K562 (cell line): Measurements from ENCODE around the gene UBTD1. TPM values are rescaled to one million over a fixed set of nuclear protein-coding genes. Genes with fewer than 3 reads are reported as not detected.

Experiments
- ATAC-seq: fragments of 200-7000 bp; cut with Tn5 transposase; 3 replicates; pipeline ENCODE4 v1.9.1; 2020; ENCODE audit warnings: moderate library complexity
- BruUV-seq: library from RNA; stranded (reverse); fragments of 400-500 nt; replicated peaks from 2 replicates; lab custom pipeline; 2021; lab: Mats Ljungman, UMichigan
- CTCF ChIA-PET: fragments of 300-600 bp; formaldehyde crosslinking; extraction: SDS; loops from one replicate; lab custom pipeline; 2021; ENCODE audit warnings: low intra/inter-chr PET ratio; lab: Yijun Ruan, JAX
- POLR2A ChIA-PET: fragments of 300-600, 350-650 bp; sonication (Branson Sonifier 250); formaldehyde crosslinking; extraction: SDS; loops from one replicate; lab custom pipeline; 2021; ENCODE audit warnings: antibody characterized with exemption, inconsistent platforms; lab: Yijun Ruan, JAX
- DNase-seq, 4 experiments: peaks; one replicate each; pipeline versions ENCODE4 v3.0.0 to v3.0.0-alpha.2; 2011 to 2018; ENCODE audit warnings: low spot score in 3 of 4, mixed read lengths in 3 of 4; ENCODE audit errors: extremely low read depth in 1 of 4
- FAIRE-seq: peaks from 2 replicates; lab custom pipeline; 2011; peaks lifted over from hg19 to GRCh38; lab: Jason Lieb, UNC
- H2AFZ ChIP-seq: 2 replicates; pipeline ENCODE4 v1.6.0; 2011; ENCODE audit warnings: low read depth, low read length, control low read depth, inconsistent platforms
- H3K27ac ChIP-seq: fragments of 200-600 bp; 3 replicates; pipeline ENCODE4 v1.8.0; 2011; ENCODE audit warnings: low read depth, mild to moderate bottlenecking, control low read depth, inconsistent platforms, low read length, moderate library complexity, mixed read lengths; ENCODE audit errors: extremely low read depth
- H3K27me3 ChIP-seq, 2 experiments: fragments of 300-600 bp in 1 of 2; 2 replicates in 1 of 2; 3 replicates in 1 of 2; pipeline versions ENCODE4 v1.6.0 to v1.8.0; 2011; ENCODE audit warnings: inconsistent platforms in 2 of 2, low read length in 2 of 2, mild to moderate bottlenecking in 1 of 2, mixed read lengths in 1 of 2, moderate library complexity in 1 of 2; ENCODE audit not compliant: control insufficient read depth in 2 of 2, insufficient read depth in 2 of 2
- H3K36me3 ChIP-seq: fragments of 300-600 bp; 3 replicates; pipeline ENCODE4 v1.8.0; 2011; ENCODE audit warnings: mild to moderate bottlenecking, low read length, inconsistent platforms; ENCODE audit not compliant: control insufficient read depth, insufficient read depth
- H3K4me1 ChIP-seq, 2 experiments: fragments of 200-600 bp in 1 of 2; replicated peaks in 1 of 2; 2 replicates in 1 of 2; 3 replicates in 1 of 2; pipeline versions ENCODE4 v1.5.1 to v1.8.0; 2011; ENCODE audit warnings: inconsistent platforms in 2 of 2, low read length in 2 of 2, mild to moderate bottlenecking in 1 of 2, mixed read lengths in 1 of 2, moderate library complexity in 1 of 2; ENCODE audit not compliant: control insufficient read depth in 2 of 2, insufficient read depth in 2 of 2
- H3K4me2 ChIP-seq: 2 replicates; pipeline ENCODE4 v1.6.1; 2011; ENCODE audit warnings: low read length, control low read depth, inconsistent platforms, mixed read lengths; ENCODE audit not compliant: insufficient read depth
- H3K4me3 ChIP-seq: fragments of 200-600 bp; sonication (generic), shearing (Covaris generic); 2 replicates; pipeline ENCODE4 v1.5.1; 2016; ENCODE audit warnings: control low read depth, inconsistent platforms
- H3K79me2 ChIP-seq: fragments of 200-600 bp; 3 replicates; pipeline ENCODE4 v1.8.0; 2011; ENCODE audit warnings: low read length, inconsistent platforms; ENCODE audit not compliant: control insufficient read depth, insufficient read depth
- H3K9ac ChIP-seq, 2 experiments: 2 replicates each; pipeline versions ENCODE4 v1.6.0 to v1.6.1; 2011; ENCODE audit warnings: low read depth in 2 of 2, low read length in 2 of 2, control low read depth in 1 of 2, inconsistent platforms in 1 of 2, mild to moderate bottlenecking in 1 of 2, mixed read lengths in 1 of 2; ENCODE audit not compliant: insufficient read depth in 1 of 2
- H3K9me1 ChIP-seq: one replicate; pipeline ENCODE4 v1.6.0; 2011; ENCODE audit warnings: inconsistent platforms, mild to moderate bottlenecking, low read length, moderate library complexity; ENCODE audit not compliant: control insufficient read depth, insufficient read depth
- H3K9me3 ChIP-seq: replicated peaks from 2 replicates; pipeline ENCODE4 v1.5.1; 2011; ENCODE audit warnings: low read depth, low read length, inconsistent platforms; ENCODE audit not compliant: control insufficient read depth, insufficient read depth
- H4K20me1 ChIP-seq: replicated peaks from 2 replicates; pipeline ENCODE4 v1.6.1; 2011; ENCODE audit warnings: low read length, inconsistent platforms, mixed read lengths; ENCODE audit not compliant: control insufficient read depth, insufficient read depth
- CBFA2T2 ChIP-seq: fragments of 450-650 bp; conservative IDR thresholded peaks from 2 replicates; pipeline ENCODE4 v1.6.1; 2017; ENCODE audit warnings: mild to moderate bottlenecking
- CCAR2 ChIP-seq: fragments of 200-400 bp; formaldehyde crosslinking; IDR thresholded peaks from 2 replicates; pipeline ENCODE4 v1.6.1; 2017; ENCODE audit warnings: mild to moderate bottlenecking, low read depth, low read length
- ETS2 ChIP-seq: IDR thresholded peaks from 2 replicates; pipeline ENCODE4 v1.6.1; 2016; ENCODE audit warnings: borderline replicate concordance, missing genetic modification characterization, mild to moderate bottlenecking, moderate library complexity, missing compliant biosample characterization; ENCODE audit not compliant: poor library complexity, severe bottlenecking
- HDAC1 ChIP-seq, 2 experiments: fragments of 450-650 bp; IDR thresholded peaks; 2 replicates each; pipeline ENCODE4 v1.6.1; 2016 to 2017; ENCODE audit warnings: inconsistent platforms in 1 of 2, mild to moderate bottlenecking in 1 of 2, moderate library complexity in 1 of 2
- HNRNPH1 ChIP-seq: fragments of 200-400 bp; formaldehyde crosslinking; optimal IDR thresholded peaks from 2 replicates; pipeline ENCODE3; 2017; ENCODE audit warnings: low read depth, mild to moderate bottlenecking, low read length, moderate library complexity
- MCM7 ChIP-seq, 2 experiments: fragments of 450-650 bp; IDR thresholded peaks; 2 replicates each; pipeline ENCODE4 v1.6.1; 2016 to 2018
- NFE2 ChIP-seq: IDR thresholded peaks from 2 replicates; pipeline ENCODE4 v1.6.1; 2014; ENCODE audit warnings: antibody characterized with exemption, low read depth
- PATZ1 ChIP-seq: fragments of 250-450 bp; sonication (Bioruptor Pico); IDR thresholded peaks from 2 replicates; pipeline ENCODE4 v1.5.0; 2020; ENCODE audit warnings: mild to moderate bottlenecking, borderline replicate concordance
- SP1 ChIP-seq: sonication (generic); formaldehyde crosslinking; IDR thresholded peaks from 2 replicates; pipeline ENCODE4 v1.8.1; 2022; ENCODE audit warnings: mild to moderate bottlenecking, missing genetic modification reagents
- TAL1 ChIP-seq: fragments of 450-650 bp; IDR thresholded peaks from 2 replicates; pipeline ENCODE4 v1.6.1; 2016; ENCODE audit warnings: mild to moderate bottlenecking
- ZBTB49 ChIP-seq: sonication (generic); formaldehyde crosslinking; IDR thresholded peaks from 2 replicates; pipeline ENCODE4 v1.8.0; 2022; ENCODE audit warnings: missing genetic modification reagents, mild to moderate bottlenecking, borderline replicate concordance
- ZMIZ1 ChIP-seq, 2 experiments: fragments of 150-350 bp in 1 of 2; IDR thresholded peaks; 2 replicates each; pipeline ENCODE4 v1.6.1; 2012 to 2016; ENCODE audit warnings: low read depth in 2 of 2, low read length in 2 of 2, mild to moderate bottlenecking in 1 of 2, moderate library complexity in 1 of 2
- ZNF436 ChIP-seq: fragments of 250-450, 450-650 bp; sonication (Bioruptor Pico); formaldehyde crosslinking; IDR thresholded peaks from 2 replicates; pipeline ENCODE4 v1.7.0; 2020; ENCODE audit warnings: mild to moderate bottlenecking
- whole genome bisulfite sequencing: fragments of 100-300 bp; shearing (Covaris generic); methylation state at CpG from one replicate; pipeline ENCODE4 v1.1.6; 2016; ENCODE audit warnings: low coverage, mixed read lengths; ENCODE audit not compliant: insufficient coverage; ENCODE audit errors: missing lambda C conversion rate; 5-methylcytosine and 5-hydroxymethylcytosine counted together
- in situ Hi-C: fragments of 300-500 bp; cut with MboI; formaldehyde crosslinking; loops from 4 replicates; pipeline ENCODE4 v1.15.0; 2018; ENCODE audit warnings: inconsistent platforms, mixed read lengths
- intact Hi-C: fragments of 100-400 bp; cut with micrococcal nuclease; formaldehyde crosslinking; loops from 2 replicates; pipeline ENCODE4 v1.14.2; 2022
- polyA plus RNA-seq, 8 experiments: library from polyadenylated mRNA; depleted of rRNA in 4 of 8; stranded (reverse) in 5 of 8; unstranded in 3 of 8; fragments of >200 nt; fragmentation: Nextera tagmentation in 2 of 8; fragmentation: Illumina TruSeq in 1 of 8; extraction: Ambion mirVana in 2 of 8; extraction: Trizol in 1 of 8; gene quantifications; 2 replicates each; pipeline versions ENCODE4 v1.2.1 to v1.2.3, GENCODE V29; 2011 to 2014; ENCODE audit warnings: inconsistent platforms in 1 of 8, missing spikeins in 1 of 8
- total RNA-seq, 7 experiments: library from RNA; depleted of rRNA in 6 of 7; stranded (reverse); fragments of >200 nt in 6 of 7; fragmentation: Illumina TruSeq in 2 of 7; extraction: Trizol in 2 of 7; gene quantifications; 2 replicates each; pipeline versions ENCODE4 v1.2.1 to v1.2.3, GENCODE V29; 2011 to 2021; ENCODE audit warnings: low replicate concordance in 1 of 7

The UBTD1 gene
- total and polyA plus RNA-seq, 9 of the 15 experiments (the other 6 are each of a cell fraction or from before 2014, with no cell fraction given), result 0.08 to 1.6 (median 0.81) TPM; not detected in 1

GRCh38 chr10:97567891-97568290, 69.2 kb downstream of the UBTD1 start (continued):
- no peak for TF ChIP-seq ZMIZ1 (IDR thresholded peaks at IDR 0.05; ENCODE audit: low read depth in 2 of 2, low read length in 2 of 2)
- TF ChIP-seq HDAC1 (IDR thresholded peaks at IDR 0.05), result no peak

- Histone ChIP-seq H3K9ac (no peak overlapping the region), H3K27ac (no peak overlapping the region), H3K4me2 (no peak overlapping the region), H4K20me1 (no peaks in the 10 kb centered on the region), H2AFZ (no peak overlapping the region), H3K9me1 (no peaks in the 10 kb centered on the region), H3K4me3 (no peak overlapping the region), H3K36me3 (no peaks in the 10 kb centered on the region), H3K9me3 (no peaks in the 10 kb centered on the region), H3K27me3 (no peaks in the 10 kb centered on the region), H3K4me1 (peaks cover 0 to 13% of the 10 kb centered on the region in 2 experiments; a peak in 2 of 5 replicates), H3K79me2 (no peaks in the 10 kb centered on the region)
- CTCF ChIA-PET, result interaction anchor here (3.4 kb wide), 1 partner anchor 43 kb away, joined by 23 read pairs; no protein-coding TSS in a partner anchor
- intact Hi-C loops (loop anchor here (5.0 to 10.0 kb wide), 2 partner anchors 115 to 162 kb away; partner anchors contain the start of gene AVPI1), in situ Hi-C loops (no loop called here)
- POLR2A ChIA-PET, result no interaction called here
- no TSS peak for BruUV-seq
- 61% methylated on average over 13 of the region's 33 CpGs for WGBS
- DNase-seq (no peak), FAIRE-seq (no peak), ATAC-seq (no peak)
- no peak for TF ChIP-seq SP1
- no peak for TF ChIP-seq CCAR2
- no peak for TF ChIP-seq ZNF436 (CRISPR knock-in tag)
- no peak for TF ChIP-seq ZBTB49 (CRISPR knock-in tag)
- TF ChIP-seq HNRNPH1, result no peak
- no peak for TF ChIP-seq TAL1
- no peak for TF ChIP-seq PATZ1 (CRISPR knock-in tag)
- no peak for TF ChIP-seq MCM7 (IDR thresholded peaks at IDR 0.05)
- no peak for TF ChIP-seq NFE2
- TF ChIP-seq CBFA2T2, result no peak
- no peak for TF ChIP-seq ETS2
Observed at GRCh38 chr10:97570146-97570788, 71.5 kb downstream of the UBTD1 start.
